ENCODE data around the gene ACTR1A. TPM values are rescaled to one million over a fixed set of nuclear protein-coding genes. Genes with fewer than 3 reads are reported as not detected.

ACTR1A gene
- total RNA-seq (2014; rRNA removed; shearing (Covaris generic)) (51.2 and 55.5 TPM in 2 replicates), total RNA-seq (2022) (68.3 and 72.8 TPM in 2 replicates), Bru-seq, nascent RNA (percentile 71 among the genes with signal in this experiment), BruChase-seq, experiment 1, labeled RNA remaining after a 6-hour chase (percentile 77 among the genes with signal in this experiment), BruChase-seq, experiment 2, labeled RNA remaining after a 2-hour chase (percentile 83 among the genes with signal in this experiment)
- long read RNA-seq, transcript ACTR1A-201 (11 exons, 2,829 nt): major isoform, 202 of 251 reads
- long read RNA-seq, partial matches to known transcripts: 18 of 251 reads
- long read RNA-seq, other reads (novel, unspliced or antisense): 30 of 251 reads

- ChIA-PET POLR2A (interaction anchor here (1.4 to 1.5 kb wide), 2 partner anchors 9 to 81 kb away, joined by 3 to 10 read pairs; no protein-coding TSS in a partner anchor), CTCF (ENCODE audit: unreplicated experiment) (interaction anchor here (0.5 to 1.1 kb wide), 3 partner anchors 39 to 108 kb away, joined by 3 read pairs; no protein-coding TSS in a partner anchor)
- Histone ChIP-seq H3K27ac (ENCODE audit: low read depth, low read length, poor library complexity, severe bottlenecking) (peak within 1 kb of the TSS; percentile 64), H3K36me3 (ENCODE audit: insufficient read depth, low read length) (peaks cover 9% of the 10 kb centered on the region; the same call in 1 of the 2 replicates), H3K9me2 (ENCODE audit: insufficient read depth, low read length) (no peaks in the 10 kb centered on the region), H3K9me3 (ENCODE audit: low read length) (no peaks in the 10 kb centered on the region), H4K20me1 (ENCODE audit: insufficient read depth, low read length) (no peaks in the 10 kb centered on the region), H3K4me1 (ENCODE audit: insufficient read depth, low read length, poor library complexity, severe bottlenecking) (peaks cover 20% of the 10 kb centered on the region), H3K4me2 (ENCODE audit: low read length) (peak within 1 kb of the TSS; percentile 83), H2AFZ (ENCODE audit: low read length) (peak within 1 kb of the TSS; percentile 73), H3K4me3 (ENCODE audit: low read depth, low read length, poor library complexity, severe bottlenecking) (peak within 1 kb of the TSS; percentile 94), H3K79me2 (ENCODE audit: insufficient read depth, low read depth, low read length) (peaks cover 50% of the 10 kb centered on the region)
- TF ChIP-seq EZH2phosphoT487 (IDR thresholded peaks at IDR 0.05; ENCODE audit: borderline replicate concordance, low read depth, low read length): no peak
- TF ChIP-seq, protein P1, sequence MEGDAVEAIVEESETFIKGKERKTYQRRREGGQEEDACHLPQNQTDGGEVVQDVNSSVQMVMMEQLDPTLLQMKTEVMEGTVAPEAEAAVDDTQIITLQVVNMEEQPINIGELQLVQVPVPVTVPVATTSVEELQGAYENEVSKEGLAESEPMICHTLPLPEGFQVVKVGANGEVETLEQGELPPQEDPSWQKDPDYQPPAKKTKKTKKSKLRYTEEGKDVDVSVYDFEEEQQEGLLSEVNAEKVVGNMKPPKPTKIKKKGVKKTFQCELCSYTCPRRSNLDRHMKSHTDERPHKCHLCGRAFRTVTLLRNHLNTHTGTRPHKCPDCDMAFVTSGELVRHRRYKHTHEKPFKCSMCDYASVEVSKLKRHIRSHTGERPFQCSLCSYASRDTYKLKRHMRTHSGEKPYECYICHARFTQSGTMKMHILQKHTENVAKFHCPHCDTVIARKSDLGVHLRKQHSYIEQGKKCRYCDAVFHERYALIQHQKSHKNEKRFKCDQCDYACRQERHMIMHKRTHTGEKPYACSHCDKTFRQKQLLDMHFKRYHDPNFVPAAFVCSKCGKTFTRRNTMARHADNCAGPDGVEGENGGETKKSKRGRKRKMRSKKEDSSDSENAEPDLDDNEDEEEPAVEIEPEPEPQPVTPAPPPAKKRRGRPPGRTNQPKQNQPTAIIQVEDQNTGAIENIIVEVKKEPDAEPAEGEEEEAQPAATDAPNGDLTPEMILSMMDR (conservative IDR thresholded peaks at IDR 0.05; ENCODE audit: low read length): no peak
- intact Hi-C loops (cut with micrococcal nuclease; ENCODE audit: unreplicated experiment): loop anchor here (1.0 to 2.0 kb wide), 5 partner anchors 52 to 210 kb away; partner anchors contain the start of genes C10orf95 and FBXL15
- BruUV-seq (replicated peaks): no TSS peak
- DNase-seq (ENCODE audit: low spot score): peak; percentile 99
Measured at GRCh38 chr10:102502337-102503151, at the start of gene ACTR1A. TSS of gene ACTR1A (minus strand) at chr10:102502712. CDS start at chr10:102502647, 65 bp downstream.

- CTCF ChIA-PET (ENCODE audit: unreplicated experiment): no interaction called here
- no peaks in the 10 kb centered on the region for H3K9me3 ChIP-seq (ENCODE audit: low read length)
- POLR2A ChIA-PET: interaction anchor here (1.2 to 1.5 kb wide), 2 partner anchors 37 to 46 kb away, joined by 3 to 7 read pairs; no protein-coding TSS in a partner anchor
- intact Hi-C loops (cut with micrococcal nuclease; ENCODE audit: unreplicated experiment): no loop called here
- no peak overlapping the region for H3K4me2 ChIP-seq (ENCODE audit: low read length)
- H2AFZ ChIP-seq (ENCODE audit: low read length): no peak overlapping the region
- no peak overlapping the region for H3K4me3 ChIP-seq (ENCODE audit: low read depth, low read length, poor library complexity, severe bottlenecking)
- no peak overlapping the region for H3K27ac ChIP-seq (ENCODE audit: low read depth, low read length, poor library complexity, severe bottlenecking)
- no peak for TF ChIP-seq EZH2phosphoT487 (IDR thresholded peaks at IDR 0.05; ENCODE audit: borderline replicate concordance, low read depth, low read length)
- TF ChIP-seq, protein P1 (conservative IDR thresholded peaks at IDR 0.05; ENCODE audit: low read length): no peak
- H4K20me1 ChIP-seq (ENCODE audit: insufficient read depth, low read length): no peaks in the 10 kb centered on the region
- no peaks in the 10 kb centered on the region for H3K79me2 ChIP-seq (ENCODE audit: insufficient read depth, low read depth, low read length)
- peaks cover 19% of the 10 kb centered on the region; the same call in 1 of the 2 replicates for H3K36me3 ChIP-seq (ENCODE audit: insufficient read depth, low read length)
- no peaks in the 10 kb centered on the region for H3K4me1 ChIP-seq (ENCODE audit: insufficient read depth, low read length, poor library complexity, severe bottlenecking)
- H3K9me2 ChIP-seq (ENCODE audit: insufficient read depth, low read length): no peaks in the 10 kb centered on the region
- BruUV-seq (replicated peaks): no TSS peak
- DNase-seq (ENCODE audit: low spot score): no peak
Measured at GRCh38 chr10:102550636-102551210, 48.2 kb upstream of the ACTR1A start.
